RPMI7951 (cell line): ENCODE data around the gene CTTNBP2NL. TPM values are rescaled to one million over a fixed set of nuclear protein-coding genes. Genes with fewer than 3 reads are reported as not detected.
"Not testable (repeated sequence)": the region's sequence is repeated elsewhere in the genome, so short reads cannot be mapped to it uniquely, and the experiment has no call there.

ENCODE experiments used
- DNase-seq: peaks from one replicate; pipeline ENCODE4 v3.0.0-alpha.2; 2012; ENCODE audit warnings: low read depth
- total RNA-seq: library from RNA; depleted of rRNA; stranded (reverse); fragments of >200 nt; shearing (Covaris generic); gene quantifications from 2 replicates; pipeline ENCODE4 v1.2.3, GENCODE V29; 2014

CTTNBP2NL gene
- total RNA-seq, 1 experiment from 2014 or later = 11.9 TPM

GRCh38 chr1:112423666-112424065, 27.7 kb downstream of the CTTNBP2NL start:
- not testable (repeated sequence) for DNase-seq

- no peak for DNase-seq
These were observed 33.7 kb downstream of the CTTNBP2NL start for GRCh38 chr1:112429749-112430148.

GRCh38 chr1:112431038-112431437, 35.0 kb downstream of the CTTNBP2NL start:
- DNase-seq = no peak

GRCh38 chr1:112435448-112435847, 39.4 kb downstream of the CTTNBP2NL start:
- DNase-seq = no peak

- DNase-seq = no peak
These were observed 40.6 kb downstream of the CTTNBP2NL start for GRCh38 chr1:112436384-112437156.

- not testable (repeated sequence) for DNase-seq
These were observed 42.1 kb downstream of the CTTNBP2NL start for GRCh38 chr1:112438156-112438555.

- DNase-seq = no peak
These were observed 43.6 kb downstream of the CTTNBP2NL start for GRCh38 chr1:112439592-112439991.

GRCh38 chr1:112440574-112440973, 44.6 kb downstream of the CTTNBP2NL start:
- no peak for DNase-seq

- peak; percentile 34 for DNase-seq
These were observed 48.3 kb downstream of the CTTNBP2NL start for GRCh38 chr1:112444269-112444668.

GRCh38 chr1:112445596-112445995, 49.6 kb downstream of the CTTNBP2NL start:
- peak; percentile 29 for DNase-seq

- DNase-seq = no peak
These were observed 50.4 kb downstream of the CTTNBP2NL start for GRCh38 chr1:112446411-112446810.

GRCh38 chr1:112448904-112449629, 53.1 kb downstream of the CTTNBP2NL start:
- no peak for DNase-seq

GRCh38 chr1:112449630-112449983, 53.6 kb downstream of the CTTNBP2NL start:
- DNase-seq = no peak

- DNase-seq = no peak
These were observed 54.8 kb downstream of the CTTNBP2NL start for GRCh38 chr1:112450773-112451172.

- peak; percentile 7 for DNase-seq
These were observed 55.3 kb downstream of the CTTNBP2NL start for GRCh38 chr1:112451301-112451700.

- no peak for DNase-seq
These were observed 57.9 kb downstream of the CTTNBP2NL start for GRCh38 chr1:112453876-112454275.

- DNase-seq = no peak
These were observed 58.3 kb downstream of the CTTNBP2NL start for GRCh38 chr1:112454316-112454715.

- DNase-seq = no peak
These were observed 61.2 kb downstream of the CTTNBP2NL start for GRCh38 chr1:112457241-112457640.

- DNase-seq = no peak
These were observed 61.9 kb downstream of the CTTNBP2NL start for GRCh38 chr1:112457955-112458354.

- DNase-seq = no peak
These were observed 62.7 kb downstream of the CTTNBP2NL start for GRCh38 chr1:112458756-112459155.

- no peak for DNase-seq
These were observed 64.6 kb downstream of the CTTNBP2NL start for GRCh38 chr1:112460615-112461014.

- DNase-seq = no peak
These were observed 65.3 kb downstream of the CTTNBP2NL start for GRCh38 chr1:112461200-112461871.

- no peak for DNase-seq
These were observed 66.9 kb downstream of the CTTNBP2NL start for GRCh38 chr1:112462953-112463279.
